Measurements from ENCODE around the gene RPS6KB1. TPM values are rescaled to one million over a fixed set of nuclear protein-coding genes. Genes with fewer than 3 reads are reported as not detected.
A peak's percentile ranks its signal among the peaks of the same experiment; 100 is the strongest.

RPS6KB1 gene
- total and polyA plus RNA-seq, 2 experiments from 2014 or later, result 23.3 to 31.4 TPM

DNA sequence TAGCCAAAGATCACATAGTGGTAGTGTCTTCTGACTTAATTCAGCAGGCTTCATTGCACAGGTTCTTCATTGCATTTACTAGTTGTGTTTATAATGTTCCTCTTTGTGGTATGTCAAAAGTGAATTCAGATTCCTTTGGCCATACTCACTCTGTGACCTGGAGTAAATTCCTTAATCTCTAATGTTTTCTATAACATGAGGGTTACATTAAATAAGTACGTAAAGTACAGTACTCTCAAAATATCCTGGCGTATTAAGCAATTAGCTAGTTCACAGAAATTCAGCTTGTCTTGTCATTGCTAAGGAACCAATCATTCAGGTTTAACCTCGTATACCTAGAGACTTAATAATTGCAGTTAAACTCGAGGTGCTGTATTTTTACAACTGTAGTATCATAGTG lies 4.2 kb downstream of the RPS6KB1 start:
- no peaks in the 10 kb centered on the region for H4K20me1 ChIP-seq (ENCODE audit: insufficient read depth)
- peak; percentile 36 for DNase-seq

DNA sequence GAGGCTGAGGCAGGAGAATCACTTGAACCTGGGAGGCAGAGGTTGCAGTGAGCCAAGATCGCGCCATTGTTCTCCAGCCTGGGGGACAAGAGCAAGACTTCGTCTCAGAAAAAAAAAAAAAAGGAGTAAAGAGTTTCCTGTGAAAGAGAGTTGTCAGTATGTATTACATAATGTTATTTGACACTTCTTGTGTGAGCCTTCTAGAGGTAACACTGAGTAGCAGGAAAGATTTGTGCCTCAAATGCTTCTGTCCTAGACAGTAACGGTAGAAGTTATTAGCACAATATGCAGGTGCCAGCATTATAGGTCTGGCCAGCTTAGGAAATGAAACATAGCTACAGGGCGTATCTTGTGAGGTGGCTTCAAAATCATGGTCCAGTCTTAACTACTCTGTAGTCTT lies 6.2 kb downstream of the RPS6KB1 start:
- peaks cover 5% of the 10 kb centered on the region; the same call in 1 of the 2 replicates for H3F3A ChIP-seq (ENCODE audit: insufficient read depth)
- H3K79me2 ChIP-seq (ENCODE audit: insufficient read depth), result peaks cover 99% of the 10 kb centered on the region
- no peak overlapping the region for H3K9ac ChIP-seq
- no peaks in the 10 kb centered on the region for H3K9me2 ChIP-seq (ENCODE audit: insufficient read depth)
- WGBS, 2 experiments (ENCODE audit: low coverage in 1 of 2, low lambda C conversion rate in 2 of 2, missing lambda C conversion rate in 2 of 2), result 76 to 80% methylated on average over 5 of the region's 5 CpGs
- H3K4me2 ChIP-seq (ENCODE audit: unreplicated experiment), result no peak overlapping the region
- in situ Hi-C loops (cut with MboI), result no loop called here
- peaks cover 19% of the 10 kb centered on the region for H3K4me1 ChIP-seq (ENCODE audit: insufficient read depth)
- no peaks in the 10 kb centered on the region for H3K36me3 ChIP-seq (ENCODE audit: low read depth)
- H4K20me1 ChIP-seq (ENCODE audit: insufficient read depth), result no peaks in the 10 kb centered on the region
- no peak overlapping the region for H3K27ac ChIP-seq
- H3K27me3 ChIP-seq (replicated peaks; ENCODE audit: insufficient read depth), result no peaks in the 10 kb centered on the region
- H3K9me3 ChIP-seq (ENCODE audit: low read depth), result no peaks in the 10 kb centered on the region
- DNase-seq, result peak; percentile 2
- no peak for TF ChIP-seq EZH2 (IDR thresholded peaks at IDR 0.05; ENCODE audit: insufficient read depth, poor library complexity, severe bottlenecking)
- TF ChIP-seq EZH2phosphoT487 (IDR thresholded peaks at IDR 0.05; ENCODE audit: insufficient read depth, low read depth), result no peak
- no peak overlapping the region for H2AFZ ChIP-seq
- no peak overlapping the region for H3K4me3 ChIP-seq

More for the DNA sequence above, 4.2 kb downstream of the RPS6KB1 start:
- peaks cover 92% of the 10 kb centered on the region for H3K79me2 ChIP-seq (ENCODE audit: insufficient read depth)
- H3F3A ChIP-seq (ENCODE audit: insufficient read depth), result peaks cover 7% of the 10 kb centered on the region; the same call in 1 of the 2 replicates
- H3K36me3 ChIP-seq (ENCODE audit: low read depth), result no peaks in the 10 kb centered on the region
- in situ Hi-C loops (cut with MboI), result no loop called here
- H3K4me2 ChIP-seq (ENCODE audit: unreplicated experiment), result peak overlapping the region; percentile 5
- H3K27ac ChIP-seq, result no peak overlapping the region; the same call in 1 of the 2 replicates
- H3K4me3 ChIP-seq, result no peak overlapping the region
- peaks cover 22% of the 10 kb centered on the region for H3K4me1 ChIP-seq (ENCODE audit: insufficient read depth)
- H3K9ac ChIP-seq, result no peak overlapping the region
- no peaks in the 10 kb centered on the region for H3K9me2 ChIP-seq (ENCODE audit: insufficient read depth)
- no peaks in the 10 kb centered on the region for H3K27me3 ChIP-seq (replicated peaks; ENCODE audit: insufficient read depth)
- 67 to 74% methylated on average over 4 of the region's 4 CpGs for WGBS, 2 experiments (ENCODE audit: low coverage in 1 of 2, low lambda C conversion rate in 2 of 2, missing lambda C conversion rate in 2 of 2)
- H3K9me3 ChIP-seq (ENCODE audit: low read depth), result no peaks in the 10 kb centered on the region
- H2AFZ ChIP-seq, result no peak overlapping the region
- no peak for TF ChIP-seq EZH2phosphoT487 (IDR thresholded peaks at IDR 0.05; ENCODE audit: insufficient read depth, low read depth)
- TF ChIP-seq EZH2 (IDR thresholded peaks at IDR 0.05; ENCODE audit: insufficient read depth, poor library complexity, severe bottlenecking), result no peak

DNA sequence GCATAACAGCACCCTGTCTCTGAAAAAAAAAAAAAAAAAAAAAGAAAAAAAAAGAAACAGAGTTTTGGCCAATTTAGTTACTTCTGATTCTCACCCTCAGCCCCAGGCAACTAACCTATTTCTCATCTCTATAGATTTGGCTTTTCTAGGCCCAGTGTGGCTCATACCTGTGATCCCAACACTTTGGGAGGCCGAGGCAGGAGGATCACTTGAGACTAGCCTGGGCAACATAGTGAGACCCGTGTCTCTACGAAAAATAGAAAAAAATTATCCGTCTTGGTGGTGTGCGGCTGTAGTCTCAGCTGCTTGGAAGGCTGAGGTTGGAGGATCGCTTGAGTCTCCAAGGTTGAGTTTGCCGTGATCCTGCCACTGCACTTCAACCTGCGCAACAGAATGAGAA lies 8.7 kb downstream of the RPS6KB1 start:
- Histone ChIP-seq H2AFZ (no peak overlapping the region), H3K4me2 (ENCODE audit: unreplicated experiment) (no peak overlapping the region), H3K27ac (no peak overlapping the region), H3K4me3 (no peak overlapping the region), H3K9ac (no peak overlapping the region), H3K4me1 (ENCODE audit: insufficient read depth) (peaks cover 12% of the 10 kb centered on the region; the same call in 1 of the 2 replicates), H3K9me3 (ENCODE audit: low read depth) (no peaks in the 10 kb centered on the region), H3K27me3 (replicated peaks; ENCODE audit: insufficient read depth) (no peaks in the 10 kb centered on the region), H3F3A (ENCODE audit: insufficient read depth) (peaks cover 5% of the 10 kb centered on the region; the same call in 1 of the 2 replicates), H3K36me3 (ENCODE audit: low read depth) (no peaks in the 10 kb centered on the region), H3K79me2 (ENCODE audit: insufficient read depth) (peaks cover 99% of the 10 kb centered on the region), H3K9me2 (ENCODE audit: insufficient read depth) (no peaks in the 10 kb centered on the region), H4K20me1 (ENCODE audit: insufficient read depth) (no peaks in the 10 kb centered on the region)
- WGBS, 2 experiments (ENCODE audit: low coverage in 1 of 2, low lambda C conversion rate in 2 of 2, missing lambda C conversion rate in 2 of 2), result 95 to 97% methylated on average over 8 of the region's 8 CpGs
- DNase-seq, result no peak
- TF ChIP-seq EZH2 (IDR thresholded peaks at IDR 0.05; ENCODE audit: insufficient read depth, poor library complexity, severe bottlenecking), result no peak
- no peak for TF ChIP-seq EZH2phosphoT487 (IDR thresholded peaks at IDR 0.05; ENCODE audit: insufficient read depth, low read depth)
- in situ Hi-C loops (cut with MboI), result loop anchor here (25.0 kb wide), 1 partner anchor 536 kb away; no protein-coding TSS in a partner anchor

DNA sequence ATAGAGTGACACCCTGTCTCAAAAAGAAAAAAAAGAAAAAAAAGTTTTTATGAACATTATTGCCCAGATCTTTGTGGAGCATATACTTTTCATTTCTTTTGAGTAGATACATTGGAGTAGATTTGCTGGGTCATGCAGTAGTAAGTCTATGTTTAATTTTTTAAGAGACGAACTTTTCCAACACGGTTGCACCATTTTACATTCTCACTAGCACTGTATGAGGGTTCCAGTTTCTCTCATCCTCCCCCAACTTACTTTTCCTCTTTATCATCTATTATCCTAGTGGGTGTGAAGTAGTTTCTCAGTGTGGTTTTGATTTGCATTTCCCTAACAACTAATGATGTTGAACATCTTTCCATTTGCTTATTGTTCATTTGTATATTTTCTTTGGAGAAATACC lies 10.5 kb downstream of the RPS6KB1 start:
- Histone ChIP-seq H3K4me2 (ENCODE audit: unreplicated experiment) (no peak overlapping the region), H2AFZ (no peak overlapping the region), H3F3A (ENCODE audit: insufficient read depth) (no peaks in the 10 kb centered on the region), H3K27me3 (replicated peaks; ENCODE audit: insufficient read depth) (no peaks in the 10 kb centered on the region), H3K36me3 (ENCODE audit: low read depth) (no peaks in the 10 kb centered on the region), H3K9me3 (ENCODE audit: low read depth) (no peaks in the 10 kb centered on the region), H3K4me1 (ENCODE audit: insufficient read depth) (peaks cover 5% of the 10 kb centered on the region; the same call in 1 of the 2 replicates), H3K27ac (no peak overlapping the region), H3K9me2 (ENCODE audit: insufficient read depth) (no peaks in the 10 kb centered on the region), H3K79me2 (ENCODE audit: insufficient read depth) (peaks cover 99% of the 10 kb centered on the region), H3K9ac (no peak overlapping the region), H4K20me1 (ENCODE audit: insufficient read depth) (no peaks in the 10 kb centered on the region), H3K4me3 (no peak overlapping the region)
- TF ChIP-seq EZH2phosphoT487 (IDR thresholded peaks at IDR 0.05; ENCODE audit: insufficient read depth, low read depth) (no peak), EZH2 (IDR thresholded peaks at IDR 0.05; ENCODE audit: insufficient read depth, poor library complexity, severe bottlenecking) (no peak)
- in situ Hi-C loops (cut with MboI), result loop anchor here (25.0 kb wide), 1 partner anchor 534 kb away; no protein-coding TSS in a partner anchor
- DNase-seq, result no peak
- 96 to 100% methylated on average over 2 of the region's 2 CpGs for WGBS, 2 experiments (ENCODE audit: low coverage in 1 of 2, low lambda C conversion rate in 2 of 2, missing lambda C conversion rate in 2 of 2)

Data from GM23248 (cell line).